ENCODE results near the gene DPH7. TPM values are rescaled to one million over a fixed set of nuclear protein-coding genes. Genes with fewer than 3 reads are reported as not detected.
A peak's percentile ranks its signal among the peaks of the same experiment; 100 is the strongest.

The DPH7 gene
- total and polyA plus RNA-seq, 12 donors, result 11.7 to 51.4 (median 17.8) TPM

DNA sequence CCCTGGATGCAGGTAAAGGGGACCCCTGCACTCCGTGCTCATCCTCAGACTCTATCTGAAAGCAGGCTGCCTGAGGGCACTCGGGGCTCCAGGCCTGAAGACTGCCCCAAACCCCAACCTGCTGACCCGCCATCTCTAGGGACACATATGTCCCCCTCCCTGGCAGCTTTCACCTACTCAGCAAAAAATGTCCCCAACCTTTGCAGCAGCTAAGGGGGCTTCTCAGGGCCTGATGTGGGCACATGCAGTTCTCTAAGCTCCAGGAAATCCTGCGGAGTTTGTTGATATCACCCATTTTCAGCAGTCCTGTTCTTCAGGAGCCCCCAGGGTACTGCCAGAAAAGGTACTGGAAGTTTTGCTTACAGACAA lies 2.2 kb upstream of the DPH7 start:
- Histone ChIP-seq H3K27ac (no peak overlapping the region), H3K4me1 (peaks cover 8 to 41% (median 31%) of the 10 kb centered on the region in 9 donors), H3K27me3 (no peaks in the 10 kb centered on the region), H3K36me3 (peaks cover 0 to 59% (median 12%) of the 10 kb centered on the region in 9 donors), H3K4me3 (no peak overlapping the region), H3K9me3 (no peaks in the 10 kb centered on the region)
- intact Hi-C loops (cut with DNase I), result no loop called here
- no peak for ATAC-seq
- no peak for TF ChIP-seq CTCF (IDR thresholded peaks at IDR 0.05)
- DNase-seq, result no peak
- 92 to 95% methylated on average over 4 of the region's 4 CpGs for WGBS, 2 donors

DNA sequence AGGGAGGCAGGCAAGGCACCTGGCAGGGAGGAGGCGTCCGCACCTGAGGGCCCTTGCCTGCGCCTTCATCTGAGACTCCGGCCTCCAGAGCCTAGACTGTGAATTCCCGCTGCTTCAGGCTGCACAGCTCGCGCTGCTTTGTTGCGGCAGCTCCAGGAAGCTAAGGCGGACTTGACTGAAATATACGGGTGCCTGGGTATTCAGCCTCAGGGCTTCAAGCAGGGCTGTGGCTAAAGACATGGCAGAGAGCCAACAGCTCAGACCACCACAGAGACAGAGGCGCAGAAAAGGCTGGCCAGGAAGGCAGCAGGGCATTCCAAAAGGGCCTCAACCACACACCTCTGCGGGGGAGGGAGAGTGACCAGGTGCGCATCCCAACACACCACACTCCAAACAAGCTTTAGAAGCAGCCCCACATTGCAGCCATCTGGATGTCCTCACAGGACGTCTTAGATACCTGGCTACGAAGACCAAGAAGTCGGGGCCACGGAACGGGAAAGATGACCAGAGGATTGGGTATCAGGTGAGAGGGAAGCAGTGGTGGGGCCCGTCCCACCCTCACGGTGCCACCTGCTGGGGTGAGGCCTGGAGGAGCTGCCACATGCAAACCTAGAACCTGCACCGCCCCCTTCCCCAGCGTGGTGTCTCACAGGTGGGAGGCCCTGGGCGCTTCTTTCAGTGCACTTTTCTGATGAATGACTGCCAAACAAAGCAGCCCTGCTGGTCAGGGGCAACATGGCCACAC lies 1.7 kb upstream of the DPH7 start:
- Histone ChIP-seq H3K27ac (no peak overlapping the region), H3K36me3 (peaks cover 0 to 59% (median 12%) of the 10 kb centered on the region in 9 donors), H3K4me1 (peaks cover 10 to 46% (median 36%) of the 10 kb centered on the region in 9 donors), H3K27me3 (no peaks in the 10 kb centered on the region), H3K9me3 (no peaks in the 10 kb centered on the region), H3K4me3 (no peak overlapping the region)
- intact Hi-C loops (cut with DNase I), result no loop called here
- DNase-seq, result no peak
- 90 to 91% methylated on average over 23 of the region's 23 CpGs for WGBS, 2 donors
- no peak for TF ChIP-seq CTCF (IDR thresholded peaks at IDR 0.05)
- no peak for ATAC-seq

DNA sequence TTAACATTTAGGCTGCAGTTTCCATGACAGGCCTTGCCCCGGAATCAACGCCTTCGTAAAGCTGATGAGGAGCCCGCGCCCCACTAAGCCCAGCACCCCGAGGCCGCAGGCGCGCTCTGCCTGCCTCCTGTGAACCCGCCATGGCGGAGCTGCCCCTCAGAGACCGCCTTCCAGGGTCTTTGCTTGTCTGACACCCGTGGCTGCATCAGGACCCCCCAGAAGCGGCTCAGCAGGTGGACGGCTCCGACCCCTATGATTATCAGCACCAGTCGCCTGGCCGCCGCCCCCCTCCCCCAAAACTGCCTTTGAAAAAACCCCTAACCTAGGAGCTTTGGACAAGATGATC lies 507 bp upstream of the DPH7 start:
- peak overlapping the region; percentile 83 to 98 (median 93) for H3K4me3 ChIP-seq
- DNase-seq (no peak), ATAC-seq (peak in 1 of 8 donors; percentile 36)
- peaks cover 15 to 58% (median 43%) of the 10 kb centered on the region in 9 donors for H3K4me1 ChIP-seq
- no peaks in the 10 kb centered on the region for H3K27me3 ChIP-seq
- TF ChIP-seq CTCF (IDR thresholded peaks at IDR 0.05), result no peak
- 25 to 32% methylated on average over 19 of the region's 19 CpGs for WGBS, 2 donors
- intact Hi-C loops (cut with DNase I), result loop anchor here in 2 of 10 donors (2.0 kb wide), 1 partner anchor 26 kb away; the partner anchor contains the start of gene ARRDC1 (in 2 of the 2)
- no peaks in the 10 kb centered on the region for H3K9me3 ChIP-seq
- H3K27ac ChIP-seq, result peak overlapping the region; percentile 17 to 91 (median 90)
- H3K36me3 ChIP-seq, result peaks cover 0 to 59% (median 19%) of the 10 kb centered on the region in 9 donors

DNA sequence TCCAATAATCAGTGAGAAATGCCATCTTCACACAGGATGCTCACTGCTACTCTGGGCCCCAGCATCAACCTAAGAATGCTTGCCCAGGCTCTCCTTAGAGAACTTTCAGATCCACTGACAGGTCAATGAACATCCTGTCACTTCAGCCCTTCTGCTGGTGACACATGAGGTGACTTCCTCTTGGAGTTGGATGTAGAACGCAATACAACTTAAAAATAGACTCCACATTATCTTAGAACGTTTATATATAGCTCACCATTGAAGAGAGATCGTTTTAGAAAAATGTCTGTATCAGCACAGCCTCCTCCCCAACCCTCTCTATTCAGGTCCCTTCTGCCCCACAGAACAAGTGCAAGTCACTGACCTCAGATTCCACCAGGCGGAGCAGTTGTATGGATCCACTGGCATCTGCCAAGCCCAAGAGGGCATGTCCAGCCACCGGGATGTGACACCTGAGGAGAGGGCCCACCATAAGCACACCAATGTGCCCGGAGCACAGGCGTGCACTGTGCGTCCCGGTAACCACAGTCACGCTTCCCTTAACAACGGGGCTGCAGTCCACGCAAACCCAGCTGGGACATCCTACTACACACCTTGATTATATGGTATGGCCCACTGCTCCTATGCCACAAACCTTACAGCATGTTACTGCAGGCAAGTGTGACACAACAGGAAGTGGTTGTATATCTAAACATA lies 2.9 kb downstream of the DPH7 start:
- intact Hi-C loops (cut with DNase I), result no loop called here
- H3K9me3 ChIP-seq, result no peaks in the 10 kb centered on the region
- peaks cover 0 to 60% (median 23%) of the 10 kb centered on the region in 9 donors for H3K36me3 ChIP-seq
- peak in 5 of 9 donors; percentile 17 to 44 (median 35) for TF ChIP-seq CTCF (IDR thresholded peaks at IDR 0.05)
- H3K27ac ChIP-seq, result peak overlapping the region in 9 of 10 donors; percentile 0 to 72 (median 62)
- DNase-seq, result peak in 1 of 2 donors; percentile 30
- H3K4me3 ChIP-seq, result peak overlapping the region in 1 of 10 donors; percentile 1
- WGBS, 2 donors, result 43 to 54% methylated on average over 12 of the region's 12 CpGs
- H3K4me1 ChIP-seq, result peaks cover 15 to 60% (median 43%) of the 10 kb centered on the region in 9 donors
- no peaks in the 10 kb centered on the region for H3K27me3 ChIP-seq
- ATAC-seq, result peak in 6 of 8 donors; percentile 16 to 69 (median 58)

Data from heart right ventricle (tissue), 16 donors.